Measurements from ENCODE around the gene MAPKAP1. TPM values are rescaled to one million over a fixed set of nuclear protein-coding genes. Genes with fewer than 3 reads are reported as not detected.

Gene MAPKAP1
- total RNA-seq, 4 donors from 2014 or later = 76.5 to 141 (median 87.5) TPM

DNA sequence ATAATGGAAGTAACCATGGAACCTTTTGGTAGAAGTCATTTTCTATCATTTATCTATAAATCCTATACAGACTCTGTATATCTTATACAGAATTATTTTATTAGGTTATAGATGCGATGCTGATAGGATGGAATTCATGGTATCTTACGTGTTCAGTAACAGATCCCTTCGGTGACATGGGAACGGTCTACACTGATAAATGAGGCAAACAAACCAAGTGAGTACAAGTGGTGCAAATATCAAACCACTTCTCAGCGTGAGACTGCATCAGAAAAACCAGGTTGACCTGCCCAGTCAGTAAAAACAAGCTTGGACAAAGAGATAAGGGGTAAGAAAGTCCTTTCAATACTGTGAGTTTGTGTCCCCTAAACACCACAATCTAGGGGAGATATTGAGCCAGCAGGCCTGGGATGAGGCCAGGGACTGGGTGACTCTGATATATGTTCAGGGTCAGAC is 229.9 kb downstream of the MAPKAP1 start:
- no peak overlapping the region for H3K4me3 ChIP-seq
- 96 to 97% methylated on average over 4 to 5 of the region's 5 CpGs for WGBS, 2 donors (ENCODE audit: low coverage in 1 of 2)
- no peak overlapping the region for H3K27ac ChIP-seq
- peaks cover 2 to 31% (median 18%) of the 10 kb centered on the region in 3 donors for H3K4me1 ChIP-seq
- no peaks in the 10 kb centered on the region for H3K27me3 ChIP-seq
- no peaks in the 10 kb centered on the region for H3K9me3 ChIP-seq
- no peak for ATAC-seq
- TF ChIP-seq, protein P1, sequence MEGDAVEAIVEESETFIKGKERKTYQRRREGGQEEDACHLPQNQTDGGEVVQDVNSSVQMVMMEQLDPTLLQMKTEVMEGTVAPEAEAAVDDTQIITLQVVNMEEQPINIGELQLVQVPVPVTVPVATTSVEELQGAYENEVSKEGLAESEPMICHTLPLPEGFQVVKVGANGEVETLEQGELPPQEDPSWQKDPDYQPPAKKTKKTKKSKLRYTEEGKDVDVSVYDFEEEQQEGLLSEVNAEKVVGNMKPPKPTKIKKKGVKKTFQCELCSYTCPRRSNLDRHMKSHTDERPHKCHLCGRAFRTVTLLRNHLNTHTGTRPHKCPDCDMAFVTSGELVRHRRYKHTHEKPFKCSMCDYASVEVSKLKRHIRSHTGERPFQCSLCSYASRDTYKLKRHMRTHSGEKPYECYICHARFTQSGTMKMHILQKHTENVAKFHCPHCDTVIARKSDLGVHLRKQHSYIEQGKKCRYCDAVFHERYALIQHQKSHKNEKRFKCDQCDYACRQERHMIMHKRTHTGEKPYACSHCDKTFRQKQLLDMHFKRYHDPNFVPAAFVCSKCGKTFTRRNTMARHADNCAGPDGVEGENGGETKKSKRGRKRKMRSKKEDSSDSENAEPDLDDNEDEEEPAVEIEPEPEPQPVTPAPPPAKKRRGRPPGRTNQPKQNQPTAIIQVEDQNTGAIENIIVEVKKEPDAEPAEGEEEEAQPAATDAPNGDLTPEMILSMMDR (IDR thresholded peaks at IDR 0.05) = no peak
- TF ChIP-seq POLR2AphosphoS5 (IDR thresholded peaks at IDR 0.05) (no peak), POLR2A (IDR thresholded peaks at IDR 0.05) (no peak), EP300 (IDR thresholded peaks at IDR 0.05) (no peak)
- peaks cover 0 to 43% of the 10 kb centered on the region in 2 donors for H3K36me3 ChIP-seq

DNA sequence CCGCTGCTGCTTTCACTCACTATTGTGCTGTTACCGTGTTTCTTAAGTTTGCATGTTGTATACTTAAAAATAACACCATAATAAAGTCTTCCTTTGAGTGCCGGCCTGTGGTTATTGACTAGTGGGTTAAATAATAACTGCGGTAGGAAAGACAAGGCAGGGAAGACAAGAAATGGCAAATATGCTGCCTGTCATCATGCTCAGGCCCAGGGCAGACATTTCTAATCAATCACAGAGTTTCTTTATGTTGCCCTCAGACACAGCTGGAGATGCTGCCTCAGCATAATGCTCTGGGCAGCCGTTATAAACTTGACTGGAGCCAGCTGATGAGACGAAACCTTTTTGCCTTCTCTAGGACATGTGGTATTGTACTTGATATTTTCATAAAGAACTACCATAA is 230.4 kb downstream of the MAPKAP1 start:
- Histone ChIP-seq H3K4me3 (no peak overlapping the region), H3K27ac (no peak overlapping the region), H3K9me3 (no peaks in the 10 kb centered on the region), H3K27me3 (no peaks in the 10 kb centered on the region), H3K36me3 (peaks cover 0 to 41% of the 10 kb centered on the region in 2 donors), H3K4me1 (peaks cover 2 to 35% (median 18%) of the 10 kb centered on the region in 3 donors)
- no peak for ATAC-seq
- 98 to 100% methylated on average over 4 of the region's 6 CpGs for WGBS, 2 donors (ENCODE audit: low coverage in 1 of 2)
- TF ChIP-seq POLR2AphosphoS5 (IDR thresholded peaks at IDR 0.05) (no peak), EP300 (IDR thresholded peaks at IDR 0.05) (no peak), POLR2A (IDR thresholded peaks at IDR 0.05) (no peak)
- TF ChIP-seq, protein P1 (IDR thresholded peaks at IDR 0.05) = no peak

DNA sequence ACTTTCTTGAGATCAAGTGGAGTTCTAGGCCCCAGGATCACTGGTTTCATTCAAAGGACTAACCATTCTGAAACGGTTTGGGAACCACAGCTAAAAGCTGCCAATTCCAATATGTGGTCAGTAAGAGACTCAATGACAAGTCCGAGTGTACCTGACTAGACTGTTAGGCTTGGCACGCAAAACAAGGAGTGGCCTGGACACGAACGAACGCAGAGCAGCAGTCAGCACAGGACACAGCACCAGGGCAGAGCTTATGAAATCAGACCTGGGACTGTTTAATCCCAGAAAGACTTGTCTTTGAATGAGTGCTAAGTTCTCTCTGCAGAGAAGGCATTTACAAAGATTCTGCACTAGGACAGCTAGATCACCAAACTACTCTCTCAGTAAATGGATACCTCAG is 231.6 kb downstream of the MAPKAP1 start:
- Histone ChIP-seq H3K27ac (no peak overlapping the region), H3K4me3 (no peak overlapping the region), H3K27me3 (no peaks in the 10 kb centered on the region), H3K4me1 (peaks cover 2 to 48% (median 18%) of the 10 kb centered on the region in 3 donors), H3K9me3 (no peaks in the 10 kb centered on the region), H3K36me3 (peaks cover 0 to 32% of the 10 kb centered on the region in 2 donors)
- no peak for ATAC-seq
- 68 to 90% methylated on average over 2 to 4 of the region's 6 CpGs for WGBS, 2 donors (ENCODE audit: low coverage in 1 of 2)
- no peak for TF ChIP-seq POLR2AphosphoS5 (IDR thresholded peaks at IDR 0.05)
- TF ChIP-seq, protein P1 (IDR thresholded peaks at IDR 0.05) = no peak
- TF ChIP-seq POLR2A (IDR thresholded peaks at IDR 0.05) = no peak
- TF ChIP-seq EP300 (IDR thresholded peaks at IDR 0.05) = no peak

DNA sequence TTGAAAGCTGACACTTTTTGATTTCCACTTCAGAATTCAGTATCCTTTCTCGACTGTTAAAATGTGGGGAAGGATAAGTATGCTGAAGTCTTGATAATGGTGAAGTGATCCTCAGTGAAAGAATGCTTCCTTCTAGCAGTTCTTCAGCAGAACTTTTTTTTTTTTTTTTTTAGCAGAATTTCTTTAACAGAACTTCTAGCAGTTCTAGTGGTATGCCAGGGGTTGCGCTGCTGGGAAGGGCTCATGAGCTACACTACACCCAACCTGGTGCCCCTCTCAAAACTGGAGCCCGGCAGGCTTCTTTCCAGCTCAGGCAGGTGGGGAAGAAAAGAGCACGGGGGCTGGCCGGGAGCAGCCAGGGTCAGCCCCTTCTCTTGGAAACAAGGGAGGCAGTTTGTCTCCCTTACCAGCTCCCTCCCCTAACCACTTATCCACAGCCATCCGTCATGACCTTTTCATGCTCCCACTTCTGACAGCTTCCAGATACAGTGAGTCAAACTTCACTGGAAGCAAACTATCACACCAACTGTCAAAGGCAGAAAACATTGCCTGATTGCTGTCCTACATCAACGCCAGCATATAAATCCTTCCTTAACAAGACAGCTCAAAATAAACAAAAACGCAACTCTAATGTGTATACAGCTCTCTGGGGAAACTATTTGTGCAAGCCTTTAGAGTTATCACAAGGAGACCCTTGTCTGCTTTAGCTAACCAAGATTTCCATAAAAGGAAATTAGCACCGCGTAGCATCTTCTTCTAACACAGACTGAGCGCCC is 233.9 kb downstream of the MAPKAP1 start:
- ATAC-seq = peak; percentile 49
- Histone ChIP-seq H3K27ac (peak overlapping the region in 3 of 4 donors; percentile 57 to 62 (median 59)), H3K36me3 (peaks cover 0 to 23% of the 10 kb centered on the region in 2 donors), H3K4me1 (peaks cover 2 to 53% (median 18%) of the 10 kb centered on the region in 3 donors), H3K27me3 (no peaks in the 10 kb centered on the region), H3K9me3 (no peaks in the 10 kb centered on the region), H3K4me3 (no peak overlapping the region)
- WGBS, 2 donors (ENCODE audit: low coverage in 1 of 2) = 17 to 34% methylated on average over 8 to 11 of the region's 11 CpGs
- no peak for TF ChIP-seq POLR2A (IDR thresholded peaks at IDR 0.05)
- peak; percentile 85 for TF ChIP-seq POLR2AphosphoS5 (IDR thresholded peaks at IDR 0.05)
- TF ChIP-seq EP300 (IDR thresholded peaks at IDR 0.05) = no peak
- TF ChIP-seq, protein P1 (IDR thresholded peaks at IDR 0.05) = no peak

DNA sequence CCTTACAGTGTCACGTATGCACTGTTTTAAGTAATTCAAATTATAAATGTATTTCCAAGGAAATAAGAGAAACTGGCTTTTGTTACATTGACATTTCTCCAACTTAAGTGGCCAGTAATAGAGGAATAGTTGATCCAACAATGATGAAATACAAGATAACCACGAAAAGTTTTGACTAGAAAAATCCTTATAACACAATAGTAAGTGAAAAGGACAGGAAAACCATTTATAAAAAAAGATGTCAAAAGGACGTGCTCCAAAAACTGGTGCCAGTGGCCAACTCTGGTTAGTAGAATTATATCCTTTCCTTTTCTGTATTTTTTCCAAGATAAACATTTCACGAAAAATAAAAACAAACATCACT is 234.5 kb downstream of the MAPKAP1 start:
- peaks cover 2 to 53% (median 18%) of the 10 kb centered on the region in 3 donors for H3K4me1 ChIP-seq
- H3K9me3 ChIP-seq = no peaks in the 10 kb centered on the region
- peak overlapping the region in 2 of 4 donors; percentile 57 to 62 for H3K27ac ChIP-seq
- ATAC-seq = no peak
- 12% methylated on average over 4 of the region's 4 CpGs for WGBS, 2 donors (ENCODE audit: low coverage in 1 of 2)
- TF ChIP-seq POLR2A (IDR thresholded peaks at IDR 0.05) (no peak), POLR2AphosphoS5 (IDR thresholded peaks at IDR 0.05) (no peak), EP300 (IDR thresholded peaks at IDR 0.05) (no peak)
- TF ChIP-seq, protein P1 (IDR thresholded peaks at IDR 0.05) = no peak
- peaks cover 0 to 22% of the 10 kb centered on the region in 2 donors for H3K36me3 ChIP-seq
- H3K4me3 ChIP-seq = no peak overlapping the region
- no peaks in the 10 kb centered on the region for H3K27me3 ChIP-seq

Measured in gastroesophageal sphincter (tissue), 4 donors.